ENCODE data around the gene NRN1L.

GRCh38 chr16:67933805-67934204 lies 49.1 kb downstream of the NRN1L start:
- no peak for TF ChIP-seq CTCF (IDR thresholded peaks at IDR 0.05 in 2 of 3, conservative IDR thresholded peaks at IDR 0.05 in 1 of 3; ENCODE audit: borderline replicate concordance in 1 of 3, insufficient read depth in 1 of 3, low read depth in 2 of 3, low read length in 2 of 3)
- no peak for TF ChIP-seq SIN3A (IDR thresholded peaks at IDR 0.05; ENCODE audit: low read depth)
- TF ChIP-seq POLR2A (IDR thresholded peaks at IDR 0.05; ENCODE audit: borderline replicate concordance, extremely low read depth, insufficient read depth, insufficient read length), result no peak
- TF ChIP-seq CEBPB (IDR thresholded peaks at IDR 0.05; ENCODE audit: low read depth), result no peak
- no peak for TF ChIP-seq MAX (IDR thresholded peaks at IDR 0.05)
- TF ChIP-seq YY1 (IDR thresholded peaks at IDR 0.05; ENCODE audit: extremely low read depth, insufficient replicate concordance, low read depth, low read length), result no peak
- TF ChIP-seq, protein P1, sequence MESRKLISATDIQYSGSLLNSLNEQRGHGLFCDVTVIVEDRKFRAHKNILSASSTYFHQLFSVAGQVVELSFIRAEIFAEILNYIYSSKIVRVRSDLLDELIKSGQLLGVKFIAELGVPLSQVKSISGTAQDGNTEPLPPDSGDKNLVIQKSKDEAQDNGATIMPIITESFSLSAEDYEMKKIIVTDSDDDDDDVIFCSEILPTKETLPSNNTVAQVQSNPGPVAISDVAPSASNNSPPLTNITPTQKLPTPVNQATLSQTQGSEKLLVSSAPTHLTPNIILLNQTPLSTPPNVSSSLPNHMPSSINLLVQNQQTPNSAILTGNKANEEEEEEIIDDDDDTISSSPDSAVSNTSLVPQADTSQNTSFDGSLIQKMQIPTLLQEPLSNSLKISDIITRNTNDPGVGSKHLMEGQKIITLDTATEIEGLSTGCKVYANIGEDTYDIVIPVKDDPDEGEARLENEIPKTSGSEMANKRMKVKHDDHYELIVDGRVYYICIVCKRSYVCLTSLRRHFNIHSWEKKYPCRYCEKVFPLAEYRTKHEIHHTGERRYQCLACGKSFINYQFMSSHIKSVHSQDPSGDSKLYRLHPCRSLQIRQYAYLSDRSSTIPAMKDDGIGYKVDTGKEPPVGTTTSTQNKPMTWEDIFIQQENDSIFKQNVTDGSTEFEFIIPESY (IDR thresholded peaks at IDR 0.05; ENCODE audit: extremely low read depth, insufficient replicate concordance, low read length), result no peak
- TF ChIP-seq POLR2AphosphoS5 (IDR thresholded peaks at IDR 0.05; ENCODE audit: low read depth, low read length), result no peak
- TF ChIP-seq, protein P2, sequence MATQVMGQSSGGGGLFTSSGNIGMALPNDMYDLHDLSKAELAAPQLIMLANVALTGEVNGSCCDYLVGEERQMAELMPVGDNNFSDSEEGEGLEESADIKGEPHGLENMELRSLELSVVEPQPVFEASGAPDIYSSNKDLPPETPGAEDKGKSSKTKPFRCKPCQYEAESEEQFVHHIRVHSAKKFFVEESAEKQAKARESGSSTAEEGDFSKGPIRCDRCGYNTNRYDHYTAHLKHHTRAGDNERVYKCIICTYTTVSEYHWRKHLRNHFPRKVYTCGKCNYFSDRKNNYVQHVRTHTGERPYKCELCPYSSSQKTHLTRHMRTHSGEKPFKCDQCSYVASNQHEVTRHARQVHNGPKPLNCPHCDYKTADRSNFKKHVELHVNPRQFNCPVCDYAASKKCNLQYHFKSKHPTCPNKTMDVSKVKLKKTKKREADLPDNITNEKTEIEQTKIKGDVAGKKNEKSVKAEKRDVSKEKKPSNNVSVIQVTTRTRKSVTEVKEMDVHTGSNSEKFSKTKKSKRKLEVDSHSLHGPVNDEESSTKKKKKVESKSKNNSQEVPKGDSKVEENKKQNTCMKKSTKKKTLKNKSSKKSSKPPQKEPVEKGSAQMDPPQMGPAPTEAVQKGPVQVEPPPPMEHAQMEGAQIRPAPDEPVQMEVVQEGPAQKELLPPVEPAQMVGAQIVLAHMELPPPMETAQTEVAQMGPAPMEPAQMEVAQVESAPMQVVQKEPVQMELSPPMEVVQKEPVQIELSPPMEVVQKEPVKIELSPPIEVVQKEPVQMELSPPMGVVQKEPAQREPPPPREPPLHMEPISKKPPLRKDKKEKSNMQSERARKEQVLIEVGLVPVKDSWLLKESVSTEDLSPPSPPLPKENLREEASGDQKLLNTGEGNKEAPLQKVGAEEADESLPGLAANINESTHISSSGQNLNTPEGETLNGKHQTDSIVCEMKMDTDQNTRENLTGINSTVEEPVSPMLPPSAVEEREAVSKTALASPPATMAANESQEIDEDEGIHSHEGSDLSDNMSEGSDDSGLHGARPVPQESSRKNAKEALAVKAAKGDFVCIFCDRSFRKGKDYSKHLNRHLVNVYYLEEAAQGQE (IDR thresholded peaks at IDR 0.05; ENCODE audit: low read depth), result no peak
- no peak for TF ChIP-seq TCF7L2 (IDR thresholded peaks at IDR 0.05; ENCODE audit: borderline replicate concordance, extremely low read depth, insufficient read depth, insufficient read length)
- no peak for TF ChIP-seq SRF (IDR thresholded peaks at IDR 0.05; ENCODE audit: low read depth)
- TF ChIP-seq ZNF274 (IDR thresholded peaks at IDR 0.05; ENCODE audit: low read depth, low read length), result no peak
- no peak for TF ChIP-seq JUND (IDR thresholded peaks at IDR 0.05)
- no peak for TF ChIP-seq ELF1 (IDR thresholded peaks at IDR 0.05; ENCODE audit: borderline replicate concordance, low read depth)

All from HCT116 (cell line).